ENCODE measurements around the gene ZNF398.
"Not testable (repeated sequence)": the region's sequence is repeated elsewhere in the genome, so short reads cannot be mapped to it uniquely, and the experiment has no call there.

Gene ZNF398

DNA sequence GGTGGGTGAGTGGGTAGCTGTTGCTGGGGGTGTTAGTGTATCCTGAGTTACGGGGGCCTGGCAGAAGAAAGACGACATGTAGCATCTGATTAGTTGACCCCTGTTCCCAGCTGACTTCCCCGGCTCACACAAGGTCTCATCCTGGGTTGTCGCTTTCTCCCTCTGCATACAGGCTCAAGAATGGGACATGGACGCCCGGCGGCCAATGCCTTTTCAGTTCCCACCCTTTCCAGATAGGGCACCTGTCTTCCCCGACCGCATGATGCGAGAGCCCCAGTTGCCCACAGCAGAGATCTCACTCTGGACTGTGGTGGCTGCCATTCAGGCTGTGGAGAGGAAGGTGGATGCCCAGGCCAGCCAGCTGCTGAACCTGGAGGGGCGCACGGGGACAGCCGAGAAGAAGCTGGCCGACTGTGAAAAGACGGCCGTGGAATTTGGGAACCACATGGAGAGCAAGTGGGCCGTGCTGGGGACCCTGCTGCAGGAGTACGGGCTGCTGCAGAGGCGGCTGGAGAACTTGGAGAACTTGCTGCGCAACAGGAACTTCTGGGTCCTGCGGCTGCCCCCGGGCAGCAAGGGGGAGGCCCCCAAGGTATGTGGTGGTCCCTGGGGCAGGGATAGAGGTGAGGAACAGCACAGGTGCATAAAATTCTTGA is 51.0 kb downstream of the ZNF398 start:
- DNase-seq: no peak

DNA sequence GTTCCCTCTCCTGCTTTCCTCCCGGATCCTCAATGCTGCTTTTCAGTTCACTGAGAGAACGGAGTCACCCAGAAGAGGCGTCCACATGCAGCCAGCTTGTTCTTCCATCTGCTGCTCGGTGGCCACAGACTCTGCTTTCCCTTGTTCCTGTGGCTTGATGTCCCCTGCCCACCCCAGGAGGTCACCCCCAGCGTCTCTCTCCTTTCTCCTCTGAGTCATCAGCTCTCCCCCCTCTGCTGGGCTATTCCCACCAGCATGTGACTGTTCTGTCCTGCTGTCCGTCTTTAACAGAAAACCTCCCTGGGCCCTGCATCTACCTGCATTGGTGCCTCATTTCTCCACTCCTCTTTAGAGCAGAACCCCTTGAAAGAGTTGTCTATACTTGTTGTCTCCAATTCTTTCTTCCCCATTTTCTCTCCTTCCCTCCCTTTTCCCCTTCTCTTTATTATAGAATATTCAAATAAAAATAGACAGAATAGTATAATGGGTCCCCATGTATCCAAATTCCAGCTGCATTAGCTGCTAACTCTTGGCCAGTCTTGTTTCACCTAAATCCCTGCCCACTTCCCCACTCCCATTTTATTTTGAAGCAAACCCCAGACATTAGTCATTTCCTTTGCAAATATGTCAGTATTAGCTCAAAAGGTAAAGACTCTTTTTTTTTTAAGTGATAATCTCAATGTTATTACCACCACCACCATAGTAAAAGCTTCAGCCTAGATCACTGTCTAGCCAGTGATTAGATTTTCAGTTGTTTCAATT is 52.2 kb downstream of the ZNF398 start:
- DNase-seq: no peak

DNA sequence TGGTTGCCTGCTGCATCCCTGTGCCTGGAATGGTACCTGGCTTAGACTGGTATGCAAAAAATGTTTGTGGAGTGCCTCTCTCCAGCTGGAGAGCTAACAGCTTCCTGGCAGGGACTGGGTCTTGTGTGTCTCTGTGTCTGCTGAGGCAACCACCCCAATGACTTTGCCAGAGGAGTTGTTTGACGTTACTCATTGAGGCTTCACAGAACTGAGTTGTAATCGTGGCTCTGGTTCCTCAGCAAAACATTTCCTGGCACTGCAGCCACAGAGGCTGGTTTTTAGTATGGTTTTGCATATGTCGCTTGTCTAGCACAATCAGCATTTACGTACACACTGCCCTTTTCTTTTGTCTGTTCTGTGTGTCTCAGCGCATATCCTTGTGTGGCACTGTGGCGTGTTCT is 55.6 kb downstream of the ZNF398 start:
- DNase-seq: no peak

DNA sequence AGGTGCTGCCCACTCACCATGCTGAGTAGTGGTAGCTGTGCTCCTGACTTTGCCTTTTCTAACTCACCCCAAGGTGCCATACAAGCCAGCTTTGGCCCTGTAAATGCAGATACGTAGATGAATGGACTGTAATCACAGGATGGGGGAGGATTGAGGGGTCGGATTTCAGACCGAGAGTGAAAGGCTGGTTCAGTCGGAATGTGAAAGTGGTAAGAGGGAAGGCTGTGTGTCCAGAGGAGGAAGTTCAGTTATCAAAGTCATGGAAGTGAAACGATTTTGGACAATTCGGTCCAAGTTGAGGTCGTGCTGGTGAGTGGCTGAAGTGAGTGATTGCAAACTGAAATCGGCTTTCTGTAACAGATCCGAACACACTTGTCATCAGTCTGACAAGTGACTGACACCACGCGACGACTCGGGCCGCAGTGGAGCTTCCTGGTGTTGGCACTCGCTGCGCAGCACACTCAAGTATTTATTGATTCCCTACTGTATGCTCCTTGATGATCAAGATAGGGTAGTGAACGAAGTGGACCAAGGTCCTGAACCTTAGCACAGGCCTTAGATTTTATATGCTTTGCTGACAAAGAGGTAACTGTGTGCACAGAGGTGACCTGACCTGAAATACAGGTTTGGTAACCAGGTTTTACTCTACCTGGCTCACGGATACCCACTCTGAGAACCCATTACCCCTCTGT is 58.6 kb downstream of the ZNF398 start:
- no peak for DNase-seq

DNA sequence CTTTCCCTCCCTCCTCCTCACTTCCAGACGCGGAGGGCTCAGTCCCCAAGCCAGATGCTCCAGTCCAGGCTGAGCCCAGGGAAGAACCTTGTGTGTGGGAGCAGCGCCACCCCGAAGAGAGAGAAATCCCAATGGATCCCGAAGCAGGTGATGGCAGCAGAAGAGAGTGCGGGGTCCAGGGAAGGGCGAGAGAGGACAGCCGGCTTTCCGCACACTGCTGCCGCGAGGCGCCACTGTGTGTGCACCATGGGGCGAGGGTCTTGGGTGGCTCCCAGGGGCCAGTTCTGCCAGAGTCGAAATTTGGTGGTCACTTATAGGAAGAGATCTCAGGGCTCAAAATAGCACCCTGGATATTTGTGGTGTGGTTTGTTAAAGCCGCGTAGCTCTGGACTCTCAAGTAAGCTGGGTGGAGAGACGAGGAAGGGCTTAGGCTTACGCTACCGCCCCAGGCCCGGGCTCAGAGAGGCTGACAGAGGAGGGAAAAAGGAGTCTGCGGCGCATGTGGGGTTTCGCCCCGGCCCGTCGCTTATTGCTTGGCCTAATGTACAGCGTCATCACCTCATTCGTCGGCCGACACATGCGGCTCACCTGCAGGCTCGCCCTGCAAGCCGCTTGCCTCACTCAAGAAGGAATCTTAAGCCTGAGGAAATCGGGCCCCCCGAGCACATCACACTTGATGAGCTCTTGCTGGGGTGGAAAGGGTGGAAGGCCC is 60.2 kb downstream of the ZNF398 start:
- no peak for DNase-seq

DNA sequence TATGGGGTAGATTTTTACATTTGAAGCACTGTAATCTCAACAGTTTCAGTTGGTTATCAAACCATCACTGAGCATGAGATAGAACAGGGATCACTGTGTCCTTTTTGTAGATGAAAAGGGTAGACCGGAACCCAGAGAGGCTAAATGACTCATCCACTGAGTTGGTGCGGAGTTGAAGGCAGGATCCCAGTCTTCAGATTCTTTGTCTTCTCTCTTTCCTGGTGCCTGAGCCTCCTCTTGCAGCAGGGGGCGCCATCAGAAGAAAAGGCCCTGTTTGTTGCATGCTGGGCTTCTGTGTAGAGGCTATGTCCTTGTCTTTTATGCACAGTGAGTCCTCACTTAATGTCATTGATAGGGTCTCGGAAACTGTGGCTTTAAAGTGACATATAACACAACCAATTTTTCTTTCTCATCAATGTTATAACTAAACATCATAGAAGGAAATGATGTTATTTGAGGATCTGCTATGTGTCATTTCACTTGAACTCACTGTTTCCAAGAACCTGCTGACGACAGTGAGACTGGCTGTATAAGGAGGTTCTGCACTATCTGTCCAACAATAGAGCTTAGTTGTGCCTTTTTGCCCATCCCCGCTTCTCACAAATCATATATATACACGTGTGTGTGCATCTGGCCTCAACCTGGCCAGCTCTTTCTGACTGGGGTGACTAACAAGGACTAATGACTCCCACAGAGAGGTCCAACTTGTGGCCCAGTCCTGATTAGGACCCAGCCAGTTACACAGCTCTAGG is 62.4 kb downstream of the ZNF398 start:
- DNase-seq: no peak

DNA sequence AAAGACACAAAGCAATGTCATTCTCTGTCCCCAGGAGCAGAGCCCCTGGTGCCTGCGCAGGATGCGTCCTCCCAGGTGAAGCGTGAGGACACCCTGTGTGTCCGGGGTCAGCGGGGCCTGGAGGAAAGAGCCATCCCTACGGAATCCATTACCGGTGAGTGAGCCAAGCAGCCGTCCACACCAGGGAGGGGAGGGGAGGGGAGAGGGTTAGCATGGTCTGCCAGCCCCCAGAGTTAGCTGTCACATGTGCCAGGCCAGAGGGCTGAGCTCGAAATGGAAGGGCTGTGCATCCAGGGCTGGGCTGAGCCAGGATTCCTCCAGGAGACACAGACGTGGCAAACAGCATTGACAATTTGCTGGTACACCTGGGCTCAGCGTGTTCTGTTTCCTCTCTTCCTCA is 63.3 kb downstream of the ZNF398 start:
- no peak for DNase-seq

DNA sequence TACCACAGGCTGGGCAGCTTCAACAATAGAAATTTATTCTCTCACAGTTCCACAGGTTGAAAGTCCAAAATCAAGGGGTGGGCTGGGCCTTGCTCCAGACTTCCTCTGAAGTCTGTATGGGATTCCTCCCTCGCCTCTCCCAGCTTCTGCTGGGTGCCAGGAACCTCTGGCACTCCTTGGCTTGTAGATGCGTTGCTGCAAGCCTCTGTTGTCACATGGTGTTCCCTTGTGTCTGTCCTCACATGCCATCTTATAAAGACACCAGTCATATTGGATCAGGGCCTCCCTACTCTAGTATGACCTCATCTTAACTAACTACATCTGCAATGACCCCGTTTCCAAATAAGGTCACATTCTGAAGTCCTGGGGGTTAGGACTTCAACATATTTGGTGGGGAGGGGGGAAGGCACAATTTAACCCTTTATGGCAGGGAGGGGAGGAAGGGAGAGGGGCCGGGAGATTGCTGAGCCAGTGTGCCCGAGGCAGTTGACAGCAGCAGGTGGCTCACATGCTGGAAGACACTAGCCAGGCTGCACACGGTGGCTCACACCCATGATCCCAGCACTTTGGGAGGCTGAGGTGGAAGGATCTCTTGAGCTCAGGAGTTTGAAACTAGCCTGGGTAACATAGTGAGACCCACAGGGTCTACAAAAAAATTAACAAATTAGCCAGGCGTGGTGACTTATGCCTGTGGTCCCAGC is 66.9 kb downstream of the ZNF398 start:
- no peak for DNase-seq

DNA sequence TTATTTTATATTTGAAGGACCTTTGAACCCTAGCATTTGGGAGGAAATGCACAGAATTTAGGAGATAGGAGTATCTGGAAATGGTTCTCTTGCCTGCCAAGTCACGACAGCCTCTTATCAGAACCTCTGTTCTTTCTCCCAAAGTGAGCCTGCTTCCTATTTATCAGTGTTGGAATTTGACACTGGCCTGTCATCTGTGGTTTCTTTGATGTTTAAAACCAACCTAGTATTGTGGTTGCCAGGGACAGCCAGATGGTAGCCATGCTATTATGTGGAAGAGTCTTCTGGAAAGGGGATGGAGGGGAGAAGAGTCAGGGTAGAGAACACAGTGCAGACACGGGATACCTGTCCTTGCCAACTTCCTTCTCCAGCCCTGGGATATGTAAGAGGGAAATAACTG is 69.1 kb downstream of the ZNF398 start:
- no peak for DNase-seq

DNA sequence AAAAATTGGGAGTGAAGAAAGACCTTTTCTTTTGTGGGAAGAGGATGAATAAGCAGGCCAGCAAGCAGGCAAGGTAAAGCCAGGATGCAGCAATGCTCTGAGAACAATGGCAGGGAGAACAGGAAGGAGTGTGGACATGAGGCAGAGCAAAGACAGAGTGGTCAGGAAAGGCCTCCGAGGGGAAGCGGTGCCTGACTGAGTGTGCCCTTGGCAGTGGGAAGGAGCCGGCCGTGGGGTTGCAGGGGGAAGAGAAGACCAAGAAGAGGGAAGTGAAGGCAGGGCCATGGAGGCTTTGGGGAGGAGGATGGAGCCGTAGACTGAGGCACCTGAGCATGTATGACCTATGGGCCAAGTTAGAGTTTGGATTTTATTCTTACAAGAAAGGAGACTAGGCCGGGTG is 70.3 kb downstream of the ZNF398 start:
- DNase-seq: no peak

DNA sequence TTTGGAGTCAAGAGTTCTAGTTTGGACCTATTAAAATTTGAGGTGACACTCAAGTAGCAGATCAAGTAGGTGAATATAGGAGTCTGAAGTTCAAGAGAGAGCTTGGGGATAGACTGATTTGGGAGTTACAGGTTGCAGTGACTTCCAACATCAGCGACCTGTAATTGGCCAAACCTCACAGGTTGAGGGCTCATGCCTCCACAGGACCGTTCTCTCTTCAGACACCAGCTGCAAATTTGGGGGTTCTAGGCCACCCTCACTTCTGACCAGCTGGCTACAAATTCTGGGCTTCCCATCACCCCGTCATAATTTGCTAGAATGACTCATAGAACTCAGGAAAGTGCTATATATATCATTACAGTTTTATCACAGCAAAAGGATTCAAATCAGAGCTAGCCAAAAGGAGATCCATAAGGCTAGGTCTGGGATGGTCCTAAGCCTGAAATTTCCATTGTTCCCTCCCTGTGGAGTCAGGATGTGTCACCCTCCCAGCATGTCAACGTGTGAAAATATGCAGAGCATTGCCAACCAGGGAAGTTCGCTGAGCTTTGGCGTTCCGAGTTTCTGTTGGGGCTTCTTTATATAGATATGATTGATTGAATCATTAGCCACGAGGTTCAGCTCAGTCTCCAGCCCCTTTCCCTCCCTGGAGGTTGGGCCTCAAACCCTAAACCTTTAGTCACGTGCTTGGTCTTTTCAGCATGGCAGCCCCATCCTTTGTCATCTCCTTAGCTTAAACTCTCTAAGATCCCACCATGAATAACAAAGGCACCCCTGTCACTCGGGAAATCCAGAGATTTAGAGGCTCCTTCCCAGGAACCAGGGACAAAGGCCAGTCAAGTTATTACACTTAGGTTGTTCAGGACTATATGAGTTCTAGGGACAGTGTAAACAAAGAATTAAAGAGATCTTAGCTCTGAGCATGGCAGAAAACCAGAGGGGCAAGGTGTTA is 71.5 kb downstream of the ZNF398 start:
- DNase-seq: no peak

DNA sequence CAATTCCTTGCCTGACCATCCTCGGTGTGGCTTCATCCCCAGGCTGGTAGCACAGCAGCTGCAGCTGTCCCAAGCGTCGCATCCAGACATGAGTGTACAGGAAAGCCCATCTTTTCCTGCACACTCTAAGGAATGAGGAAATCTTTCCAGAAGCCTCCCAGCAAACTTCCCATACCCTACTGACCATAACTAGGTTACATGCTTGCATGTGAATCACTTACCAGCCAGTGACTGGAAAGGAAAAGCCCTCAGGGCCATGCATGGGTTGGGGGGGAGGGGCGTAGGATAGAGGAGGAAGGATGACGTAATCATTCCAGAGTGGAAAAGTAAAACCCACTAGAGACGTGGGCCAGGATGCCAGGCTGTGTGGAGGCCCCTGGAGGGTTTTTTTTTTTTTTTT is 73.3 kb downstream of the ZNF398 start:
- DNase-seq: no peak

DNA sequence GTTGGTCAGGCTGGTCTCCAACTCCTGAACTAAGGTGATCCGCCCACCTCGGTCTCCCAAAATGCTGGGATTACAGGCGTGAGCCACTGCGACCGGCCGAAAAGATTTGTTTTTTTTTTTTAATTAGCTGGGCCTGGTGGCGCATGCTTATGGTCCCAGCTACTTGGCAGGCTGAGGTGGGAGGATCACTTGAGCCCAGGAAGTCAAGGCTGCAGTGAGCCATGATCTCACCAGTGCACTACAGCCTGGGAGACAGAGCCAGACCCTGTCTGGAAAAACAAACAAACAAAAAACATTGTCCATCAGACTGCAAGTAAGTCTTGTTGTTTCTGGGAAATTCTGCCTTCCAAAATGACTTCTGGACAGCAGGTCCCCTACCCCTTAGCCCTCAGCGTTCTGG is 75.9 kb downstream of the ZNF398 start:
- DNase-seq: no peak

DNA sequence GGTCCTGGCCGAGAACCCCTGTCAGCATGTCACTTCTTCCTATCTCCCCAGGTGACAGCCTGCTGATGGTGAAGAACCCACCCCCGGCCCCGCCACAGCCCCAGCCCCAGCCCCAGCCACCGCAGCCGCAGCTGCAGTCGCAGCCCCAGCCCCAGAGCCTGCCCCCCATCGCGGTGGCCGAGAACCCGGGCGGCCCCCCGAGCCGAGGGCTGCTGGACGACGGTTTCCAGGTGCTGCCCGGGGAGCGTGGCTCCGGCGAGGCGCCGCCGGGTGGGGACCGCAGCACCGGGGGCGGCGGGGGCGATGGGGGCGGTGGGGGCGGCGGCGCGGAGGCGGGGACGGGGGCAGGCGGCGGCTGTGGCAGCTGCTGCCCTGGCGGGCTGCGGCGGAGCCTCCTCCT is 76.5 kb downstream of the ZNF398 start:
- no peak for DNase-seq

DNA sequence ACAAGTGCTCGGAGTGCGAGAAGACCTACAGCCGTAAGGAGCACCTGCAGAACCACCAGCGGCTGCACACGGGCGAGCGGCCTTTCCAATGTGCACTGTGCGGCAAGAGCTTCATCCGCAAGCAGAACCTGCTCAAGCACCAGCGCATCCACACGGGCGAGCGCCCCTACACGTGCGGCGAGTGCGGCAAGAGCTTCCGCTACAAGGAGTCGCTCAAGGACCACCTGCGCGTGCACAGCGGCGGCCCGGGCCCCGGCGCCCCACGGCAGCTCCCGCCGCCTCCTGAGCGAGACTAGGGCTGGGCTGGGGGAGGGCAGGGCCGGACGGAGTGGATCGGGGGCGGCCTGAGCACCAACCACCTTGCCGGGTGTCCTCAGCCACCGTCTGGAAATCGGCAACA is 77.1 kb downstream of the ZNF398 start:
- no peak for DNase-seq

DNA sequence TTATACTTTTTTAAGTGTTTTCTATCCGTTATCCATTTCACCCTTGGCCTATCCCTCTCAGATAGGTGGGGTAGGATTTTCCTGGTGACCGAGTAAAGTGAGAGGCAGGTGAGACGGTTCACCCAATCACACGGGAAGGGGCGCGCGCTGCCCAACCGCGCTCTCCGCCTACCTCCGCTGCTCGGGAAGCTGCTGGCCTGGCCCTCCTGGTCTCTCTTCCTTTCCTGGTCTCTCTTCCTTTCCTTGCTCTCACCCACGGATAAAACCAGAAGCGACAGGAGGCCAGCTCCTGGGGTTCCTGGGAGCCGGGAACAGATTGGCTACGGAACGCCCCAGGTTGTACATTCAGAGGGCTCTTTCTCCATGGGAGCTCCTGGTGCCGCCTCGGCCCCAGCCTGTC is 77.9 kb downstream of the ZNF398 start:
- no peak for DNase-seq

DNA sequence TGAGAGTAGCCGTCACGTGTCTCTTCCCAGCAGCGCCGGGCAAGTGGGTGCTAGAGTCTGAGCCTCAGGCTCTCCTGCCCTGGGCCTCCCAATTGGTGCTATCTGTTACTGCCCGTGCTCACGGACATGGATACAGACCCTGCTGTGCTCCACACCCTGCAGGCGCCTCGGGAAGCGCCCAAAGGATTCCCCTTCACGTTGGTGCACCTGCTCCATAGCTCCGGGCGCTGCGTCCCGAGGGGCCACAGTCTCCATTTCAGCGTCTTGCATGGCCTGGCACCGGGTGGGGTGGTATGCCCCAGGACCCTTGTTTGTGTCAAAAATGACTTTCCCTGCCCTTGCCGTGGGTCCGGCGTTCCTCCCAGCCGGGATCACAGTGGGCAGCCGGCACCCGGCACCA is 78.4 kb downstream of the ZNF398 start:
- no peak for DNase-seq

DNA sequence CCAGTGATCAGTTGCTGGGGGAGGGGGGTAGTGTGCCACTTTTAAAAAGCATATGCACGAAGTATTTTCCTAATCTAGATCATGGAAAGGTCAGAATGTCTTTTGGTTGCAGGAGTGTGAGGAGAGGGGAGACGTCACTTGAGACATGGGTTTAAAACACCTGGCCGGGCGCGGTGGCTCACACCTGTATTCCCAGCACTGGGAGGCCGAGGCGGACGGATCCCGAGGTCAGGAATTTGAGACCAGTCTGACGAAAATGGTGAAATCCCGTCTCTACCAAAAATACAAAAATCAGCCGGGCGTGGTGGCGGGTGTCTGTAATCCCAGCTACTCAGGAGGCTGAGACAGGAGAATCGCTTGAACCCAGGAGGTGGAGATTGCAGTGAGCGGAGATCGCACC is 79.1 kb downstream of the ZNF398 start:
- not testable (repeated sequence) for DNase-seq

DNA sequence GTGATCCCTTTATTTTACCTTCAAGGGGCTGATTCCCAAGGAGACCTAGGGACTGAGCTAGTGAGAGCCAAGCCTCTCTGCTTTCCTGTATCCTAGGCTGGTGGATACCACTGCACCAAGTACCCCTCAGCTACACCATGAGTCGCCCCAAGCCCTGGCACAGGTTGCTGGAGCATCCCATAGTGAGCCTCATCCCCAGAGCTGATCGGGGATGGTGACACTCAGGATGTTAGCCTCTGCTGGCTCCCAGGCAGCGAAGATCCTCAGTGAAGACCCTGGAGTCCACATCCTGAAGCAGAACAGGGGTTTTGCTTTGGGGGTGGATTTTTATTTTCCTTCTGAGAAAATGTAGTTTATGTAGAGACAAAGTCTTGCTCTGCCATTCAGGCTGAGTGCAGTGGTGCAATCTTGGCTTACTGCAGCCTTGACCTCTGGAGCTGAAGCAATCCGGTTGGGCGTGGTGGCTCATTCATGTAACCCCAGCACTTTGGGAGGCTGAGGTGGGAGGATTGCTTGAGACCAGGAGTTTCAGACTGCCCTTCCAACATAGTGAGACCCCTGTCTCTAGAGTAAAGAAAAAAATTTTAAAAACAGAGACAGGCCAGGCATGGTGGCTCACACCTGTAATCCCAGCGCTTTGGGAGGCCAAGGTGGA is 79.7 kb downstream of the ZNF398 start:
- DNase-seq: no peak

DNA sequence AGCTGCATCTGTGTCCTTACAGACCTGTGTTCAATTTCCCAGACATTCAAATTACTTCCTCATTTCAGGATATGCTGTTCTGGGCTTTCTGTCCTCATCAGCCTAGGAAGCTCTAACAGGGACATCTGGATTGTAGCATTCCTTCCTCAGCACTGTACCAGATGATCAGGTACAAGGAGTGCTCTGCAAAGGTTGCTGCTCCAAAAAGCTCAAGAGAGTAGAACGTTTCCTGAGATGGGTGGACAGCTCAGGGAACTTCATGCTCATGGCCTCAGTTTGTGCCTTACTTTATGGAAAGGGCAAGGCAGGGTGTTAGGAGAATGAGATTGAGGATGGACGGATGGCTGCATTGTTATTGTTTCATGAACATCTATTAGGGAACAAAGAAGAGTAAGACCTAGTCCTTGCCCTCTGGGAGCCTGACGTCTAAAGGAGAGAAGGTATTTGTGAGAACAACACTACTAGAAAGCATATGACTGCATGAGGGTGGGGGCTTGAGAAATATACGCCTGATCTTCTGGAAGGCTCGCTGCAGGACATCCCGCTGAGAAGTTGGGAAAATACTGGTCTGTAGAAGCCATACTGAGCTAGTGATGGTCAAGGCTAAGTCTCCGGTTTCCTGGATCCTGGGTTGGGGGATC is 81.7 kb downstream of the ZNF398 start:
- DNase-seq: no peak

Data from NCI-H774 (cell line).